22Rv1 (cell line): Measurements from ENCODE around the gene DENND6B.

ENCODE experiments used
- H3K27ac ChIP-seq: fragments of 450-650 bp; 2 replicates; pipeline ENCODE4 v1.5.1; 2017
- ZFX ChIP-seq: fragments of 450-650 bp; IDR thresholded peaks from 2 replicates; pipeline ENCODE4 v1.6.1; 2017; ENCODE audit warnings: antibody characterized with exemption, borderline replicate concordance
- TF ChIP-seq, protein P1 (sequence below): fragments of 450-650 bp; IDR thresholded peaks from 2 replicates; pipeline ENCODE4 v1.5.1; 2017; ENCODE audit warnings: mild to moderate bottlenecking

Gene DENND6B

DNA sequence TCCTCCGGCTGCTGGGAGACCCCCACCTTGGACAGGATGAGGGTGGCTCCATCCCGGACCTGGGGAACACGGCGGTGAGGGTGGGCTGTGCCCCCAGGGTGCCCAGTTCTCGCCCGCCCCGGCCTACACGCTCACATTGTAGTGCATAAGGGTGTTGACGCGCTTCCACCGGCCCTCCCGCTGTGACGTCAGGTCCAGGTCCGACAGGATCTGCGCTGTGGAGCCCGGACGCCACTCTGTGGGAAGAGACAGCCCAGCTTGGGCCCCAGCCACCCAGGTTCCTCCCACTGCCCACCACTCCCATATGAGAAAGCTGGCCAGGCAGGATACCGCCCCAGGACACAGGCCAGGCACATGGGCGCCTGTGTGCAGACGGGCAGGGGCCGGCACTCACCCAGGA is 48.4 kb downstream of the DENND6B start:
- TF ChIP-seq ZFX, result no peak
- TF ChIP-seq, protein P1, sequence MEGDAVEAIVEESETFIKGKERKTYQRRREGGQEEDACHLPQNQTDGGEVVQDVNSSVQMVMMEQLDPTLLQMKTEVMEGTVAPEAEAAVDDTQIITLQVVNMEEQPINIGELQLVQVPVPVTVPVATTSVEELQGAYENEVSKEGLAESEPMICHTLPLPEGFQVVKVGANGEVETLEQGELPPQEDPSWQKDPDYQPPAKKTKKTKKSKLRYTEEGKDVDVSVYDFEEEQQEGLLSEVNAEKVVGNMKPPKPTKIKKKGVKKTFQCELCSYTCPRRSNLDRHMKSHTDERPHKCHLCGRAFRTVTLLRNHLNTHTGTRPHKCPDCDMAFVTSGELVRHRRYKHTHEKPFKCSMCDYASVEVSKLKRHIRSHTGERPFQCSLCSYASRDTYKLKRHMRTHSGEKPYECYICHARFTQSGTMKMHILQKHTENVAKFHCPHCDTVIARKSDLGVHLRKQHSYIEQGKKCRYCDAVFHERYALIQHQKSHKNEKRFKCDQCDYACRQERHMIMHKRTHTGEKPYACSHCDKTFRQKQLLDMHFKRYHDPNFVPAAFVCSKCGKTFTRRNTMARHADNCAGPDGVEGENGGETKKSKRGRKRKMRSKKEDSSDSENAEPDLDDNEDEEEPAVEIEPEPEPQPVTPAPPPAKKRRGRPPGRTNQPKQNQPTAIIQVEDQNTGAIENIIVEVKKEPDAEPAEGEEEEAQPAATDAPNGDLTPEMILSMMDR, result no peak
- no peak overlapping the region for H3K27ac ChIP-seq

DNA sequence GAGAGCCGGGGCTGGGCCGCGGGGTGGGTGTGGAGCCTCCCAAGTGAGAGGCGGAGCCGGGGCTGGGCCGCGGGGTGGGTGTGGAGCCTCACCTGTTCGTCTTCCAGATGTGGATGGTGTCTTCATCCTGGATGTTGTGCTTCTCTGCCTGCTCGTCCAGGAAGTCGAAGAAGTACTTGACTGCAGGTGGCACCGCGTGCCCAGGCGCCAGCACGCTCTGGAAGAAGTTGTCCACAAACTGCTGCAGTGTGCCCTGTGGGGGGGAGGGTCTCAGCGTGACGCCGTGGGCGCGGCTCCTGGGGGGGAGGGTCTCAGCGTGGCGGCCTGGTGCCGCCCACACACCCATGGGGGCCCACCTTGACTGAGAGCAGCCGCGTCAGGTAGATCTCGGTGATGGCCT is 49.1 kb downstream of the DENND6B start:
- no peak for TF ChIP-seq ZFX
- TF ChIP-seq, protein P1, result no peak
- no peak overlapping the region for H3K27ac ChIP-seq

DNA sequence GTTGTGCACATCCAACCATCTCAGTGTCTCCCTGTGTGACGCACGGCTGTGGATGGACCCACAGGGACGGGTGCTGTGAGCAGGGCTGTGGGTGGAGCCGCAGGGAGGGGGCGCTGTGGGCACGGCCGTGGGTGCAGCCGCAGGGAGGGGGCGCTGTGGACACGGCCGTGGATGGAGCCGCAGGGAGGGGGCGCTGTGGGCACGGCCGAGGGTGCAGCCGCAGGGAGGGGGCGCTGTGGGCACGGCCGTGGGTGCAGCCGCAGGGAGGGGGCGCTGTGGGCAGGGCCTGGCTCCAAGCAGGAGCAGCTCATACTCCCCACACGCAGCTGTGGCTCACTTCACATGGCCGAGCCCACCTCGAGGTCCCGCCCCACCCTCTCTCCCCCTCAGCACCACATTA is 50.7 kb downstream of the DENND6B start:
- H3K27ac ChIP-seq, result no peak overlapping the region

DNA sequence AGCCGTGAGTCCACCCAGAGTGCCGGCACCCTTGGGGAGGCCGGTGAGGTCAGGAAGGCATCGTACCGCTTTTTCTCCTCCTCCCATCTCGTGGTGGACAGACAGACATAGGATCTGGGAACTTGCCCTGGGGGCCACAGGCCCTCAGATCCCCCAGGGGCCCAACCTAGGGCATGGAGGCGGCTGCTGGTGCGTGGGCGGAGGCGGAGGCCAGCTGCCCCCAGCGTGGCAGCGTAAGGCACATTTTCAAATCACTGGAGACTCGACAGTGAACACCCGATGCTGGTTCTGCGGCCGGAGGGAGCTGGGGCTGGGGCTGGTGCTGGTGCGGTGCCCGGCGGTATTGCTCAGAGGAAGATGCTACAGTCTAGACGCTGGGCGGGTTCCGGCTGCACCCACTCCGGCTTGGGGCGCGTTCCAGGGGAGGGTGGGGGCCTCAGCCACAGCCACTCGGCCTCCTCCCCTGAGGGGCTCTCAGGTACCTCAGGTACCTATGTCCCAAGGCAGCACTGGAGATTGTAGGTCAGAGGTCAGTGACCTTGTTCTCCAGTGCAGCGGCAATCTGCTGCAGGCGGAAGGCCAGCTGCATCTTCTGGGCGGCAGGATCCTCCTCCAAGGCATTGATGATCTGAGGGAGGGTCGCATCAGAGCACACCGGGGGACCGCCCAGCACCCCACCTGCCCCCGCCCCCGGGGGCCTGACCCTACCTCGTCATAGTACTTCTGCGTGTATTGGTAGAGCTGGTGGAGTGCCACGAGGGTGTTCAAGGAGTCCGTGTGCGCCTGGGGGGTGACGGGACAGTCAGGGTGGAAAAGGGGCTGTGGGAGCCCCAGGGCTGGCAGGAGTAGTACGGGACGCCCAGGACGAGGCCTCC is 51.4 kb downstream of the DENND6B start:
- peak overlapping the region; percentile 42 for H3K27ac ChIP-seq

More for the DNA sequence above, 50.7 kb downstream of the DENND6B start:
- TF ChIP-seq, protein P1, result no peak
- no peak for TF ChIP-seq ZFX

DNA sequence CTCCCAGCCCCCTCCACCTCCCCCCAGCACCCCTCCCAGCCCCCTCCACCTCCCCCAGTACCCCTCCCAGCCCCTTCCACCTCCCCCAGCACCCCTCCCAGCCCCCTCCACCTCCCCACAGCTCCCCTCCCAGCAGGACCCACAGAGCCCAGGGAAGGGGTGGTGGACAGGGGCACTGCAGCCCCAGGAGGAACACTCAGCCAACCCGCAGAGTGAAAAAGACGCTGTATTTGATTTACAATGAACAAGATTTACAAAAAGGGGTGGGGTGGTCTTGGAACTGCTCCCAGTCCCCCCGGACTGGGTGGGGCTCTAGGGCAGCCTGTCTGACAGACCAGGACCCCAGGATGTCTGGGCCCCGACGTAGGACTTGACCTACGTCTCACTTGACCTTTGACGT is 52.0 kb downstream of the DENND6B start:
- TF ChIP-seq, protein P1, result no peak
- no peak for TF ChIP-seq ZFX
- H3K27ac ChIP-seq, result peak overlapping the region; percentile 42

More for the DNA sequence above, 51.4 kb downstream of the DENND6B start:
- no peak for TF ChIP-seq ZFX
- TF ChIP-seq, protein P1, result no peak

DNA sequence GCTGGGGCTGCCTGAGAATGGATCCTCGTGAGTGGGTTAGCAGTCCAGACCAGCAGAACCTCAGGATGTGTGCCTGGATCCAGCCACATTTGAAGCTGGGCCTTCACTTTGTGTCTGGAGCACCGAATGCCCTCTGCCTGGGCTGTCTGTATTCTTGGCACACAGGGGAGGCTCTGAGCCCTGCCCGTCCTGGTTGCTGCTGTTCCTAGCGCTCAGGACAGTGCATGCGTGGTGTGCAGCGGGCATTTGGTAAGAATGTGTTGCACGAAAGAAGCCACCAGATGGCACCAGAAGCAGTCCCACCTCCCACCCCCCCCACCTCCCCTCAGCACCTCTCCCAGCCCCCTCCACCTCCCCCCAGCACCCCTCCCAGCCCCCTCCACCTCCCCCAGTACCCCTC is 52.5 kb downstream of the DENND6B start:
- TF ChIP-seq, protein P1, result no peak
- no peak for TF ChIP-seq ZFX
- peak overlapping the region; percentile 97 for H3K27ac ChIP-seq

DNA sequence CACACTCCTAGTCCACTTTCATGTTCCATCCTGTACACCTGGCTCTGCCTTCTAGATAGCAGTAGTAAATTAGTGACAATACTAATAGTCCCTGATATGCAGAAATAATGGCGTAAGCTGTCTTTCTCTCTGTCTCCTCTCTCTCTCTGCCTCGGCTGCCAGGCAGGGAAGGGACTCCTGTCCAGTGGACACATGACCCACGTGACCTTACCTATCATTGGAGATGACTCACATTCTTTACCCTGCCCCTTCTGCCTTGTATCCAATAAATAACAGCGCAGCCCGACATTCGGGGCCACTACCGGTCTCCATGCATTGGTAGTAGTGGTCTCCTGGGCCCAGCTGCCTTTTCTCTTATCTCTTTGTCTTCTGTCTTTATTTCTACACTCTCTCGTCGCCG is 53.0 kb downstream of the DENND6B start:
- peak overlapping the region; percentile 97 for H3K27ac ChIP-seq

DNA sequence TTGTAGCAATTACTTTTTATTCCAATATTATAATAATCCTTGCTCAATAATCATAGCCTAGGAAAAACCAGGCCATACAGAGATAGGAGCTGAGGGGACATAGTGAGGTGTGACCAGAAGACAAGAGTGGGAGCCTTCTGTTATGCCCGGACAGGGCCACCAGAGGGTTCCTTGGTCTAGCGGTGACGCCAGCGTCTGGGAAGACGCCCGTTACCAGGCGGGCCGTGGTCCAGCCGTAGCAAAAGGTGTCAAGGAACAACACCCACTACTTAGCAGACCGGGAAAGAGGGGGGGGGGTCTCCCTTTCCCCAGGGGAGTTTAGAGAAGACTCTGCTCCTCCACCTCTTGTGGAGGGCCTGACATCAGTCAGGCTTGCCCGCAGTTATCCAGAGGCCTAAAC is 53.5 kb downstream of the DENND6B start:
- peak overlapping the region; percentile 97 for H3K27ac ChIP-seq
